PC-9 (cell line): ENCODE measurements around the gene CD59.

Experiments
- EZH2 ChIP-seq: fragments of 200-600 bp; sonication (generic); IDR thresholded peaks from 2 replicates; pipeline ENCODE4 v1.8.0; 2017; ENCODE audit warnings: antibody characterized with exemption, low read depth
- TF ChIP-seq, protein P1 (sequence below): fragments of 200-600 bp; sonication (generic); conservative IDR thresholded peaks from 2 replicates; pipeline ENCODE4 v1.6.1; 2017; ENCODE audit warnings: mixed run types, antibody characterized with exemption, mild to moderate bottlenecking, moderate library complexity

DNA sequence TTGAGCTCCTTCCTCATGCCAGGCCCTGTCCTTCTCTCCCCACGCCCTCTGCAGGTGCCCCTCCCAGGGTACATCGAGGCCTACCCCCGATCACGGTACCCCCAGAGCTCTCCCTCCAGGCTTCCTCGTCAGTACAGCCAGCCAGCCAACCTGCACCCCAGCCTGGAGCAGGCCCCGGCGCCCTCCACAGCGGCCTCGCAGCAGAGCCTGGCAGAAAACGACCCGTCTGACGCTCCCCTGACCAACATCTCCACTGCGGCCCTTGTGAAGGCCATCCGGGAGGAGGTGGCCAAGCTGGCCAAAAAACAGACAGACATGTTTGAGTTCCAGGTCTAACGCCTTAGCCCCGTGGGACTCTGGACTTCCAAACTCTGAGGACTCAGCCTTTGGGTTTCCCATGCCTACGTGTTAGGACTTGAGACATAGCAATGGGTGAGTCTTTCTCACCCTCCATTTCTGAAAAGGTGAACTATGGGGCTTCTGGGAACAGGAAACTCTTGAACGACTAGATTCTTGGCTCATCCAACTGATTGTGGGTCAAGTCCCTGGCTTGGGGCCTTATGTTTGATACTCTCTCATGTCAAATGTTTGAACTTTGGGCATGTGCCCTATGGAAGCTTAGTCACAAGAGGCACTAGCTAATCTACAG lies 68.3 kb downstream of the CD59 start:
- TF ChIP-seq, protein P1, sequence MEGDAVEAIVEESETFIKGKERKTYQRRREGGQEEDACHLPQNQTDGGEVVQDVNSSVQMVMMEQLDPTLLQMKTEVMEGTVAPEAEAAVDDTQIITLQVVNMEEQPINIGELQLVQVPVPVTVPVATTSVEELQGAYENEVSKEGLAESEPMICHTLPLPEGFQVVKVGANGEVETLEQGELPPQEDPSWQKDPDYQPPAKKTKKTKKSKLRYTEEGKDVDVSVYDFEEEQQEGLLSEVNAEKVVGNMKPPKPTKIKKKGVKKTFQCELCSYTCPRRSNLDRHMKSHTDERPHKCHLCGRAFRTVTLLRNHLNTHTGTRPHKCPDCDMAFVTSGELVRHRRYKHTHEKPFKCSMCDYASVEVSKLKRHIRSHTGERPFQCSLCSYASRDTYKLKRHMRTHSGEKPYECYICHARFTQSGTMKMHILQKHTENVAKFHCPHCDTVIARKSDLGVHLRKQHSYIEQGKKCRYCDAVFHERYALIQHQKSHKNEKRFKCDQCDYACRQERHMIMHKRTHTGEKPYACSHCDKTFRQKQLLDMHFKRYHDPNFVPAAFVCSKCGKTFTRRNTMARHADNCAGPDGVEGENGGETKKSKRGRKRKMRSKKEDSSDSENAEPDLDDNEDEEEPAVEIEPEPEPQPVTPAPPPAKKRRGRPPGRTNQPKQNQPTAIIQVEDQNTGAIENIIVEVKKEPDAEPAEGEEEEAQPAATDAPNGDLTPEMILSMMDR, result no peak
- no peak for TF ChIP-seq EZH2
